ENCODE data around the gene SRD5A1. TPM values are rescaled to one million over a fixed set of nuclear protein-coding genes. Genes with fewer than 3 reads are reported as not detected.

Gene SRD5A1
- total RNA-seq, 1 donor from 2014 or later: 12.8 TPM

DNA sequence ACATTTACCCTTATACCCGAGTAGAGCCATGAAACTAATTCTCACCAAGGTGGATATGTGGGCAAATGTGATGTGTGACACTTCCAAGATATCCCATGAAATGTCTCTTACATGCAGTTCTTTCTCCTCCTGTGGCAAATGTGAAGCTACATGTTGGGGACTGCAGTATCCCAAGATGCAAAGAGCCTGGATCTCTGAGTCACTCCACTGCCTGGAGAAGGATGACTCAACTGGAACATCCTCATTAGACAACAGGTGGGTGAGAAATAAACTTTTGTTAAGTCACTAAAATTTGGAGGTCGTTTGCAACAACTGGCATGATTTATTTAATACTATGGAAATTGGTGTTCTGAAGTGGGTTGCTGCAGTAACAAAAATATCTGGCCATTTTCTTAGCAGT is 43.5 kb downstream of the SRD5A1 start:
- Mint-ChIP-seq H3K36me3 (peaks cover 9% of the 10 kb centered on the region), H3K27ac (no peak overlapping the region), H3K4me3 (no peak overlapping the region), H3K4me1 (no peaks in the 10 kb centered on the region), H3K27me3 (ENCODE audit: low read depth) (peaks cover 9% of the 10 kb centered on the region), H3K9me3 (peaks cover 27% of the 10 kb centered on the region)
- DNase-seq (ENCODE audit: low spot score in 2 of 2, unreplicated experiment in 2 of 2): no peak
- no peak for TF ChIP-seq CTCF (IDR thresholded peaks at IDR 0.05; ENCODE audit: unreplicated experiment)

GRCh38 chr5:6678385-6678784 is 45.1 kb downstream of the SRD5A1 start:
- peaks cover 2% of the 10 kb centered on the region for H3K36me3 Mint-ChIP-seq
- TF ChIP-seq CTCF (IDR thresholded peaks at IDR 0.05; ENCODE audit: unreplicated experiment): no peak
- peaks cover 19% of the 10 kb centered on the region for H3K9me3 Mint-ChIP-seq
- DNase-seq (ENCODE audit: low spot score in 2 of 2, unreplicated experiment in 2 of 2): no peak
- H3K27ac Mint-ChIP-seq: no peak overlapping the region
- peaks cover 15% of the 10 kb centered on the region for H3K27me3 Mint-ChIP-seq (ENCODE audit: low read depth)
- H3K4me1 Mint-ChIP-seq: no peaks in the 10 kb centered on the region
- H3K4me3 Mint-ChIP-seq: no peak overlapping the region

DNA sequence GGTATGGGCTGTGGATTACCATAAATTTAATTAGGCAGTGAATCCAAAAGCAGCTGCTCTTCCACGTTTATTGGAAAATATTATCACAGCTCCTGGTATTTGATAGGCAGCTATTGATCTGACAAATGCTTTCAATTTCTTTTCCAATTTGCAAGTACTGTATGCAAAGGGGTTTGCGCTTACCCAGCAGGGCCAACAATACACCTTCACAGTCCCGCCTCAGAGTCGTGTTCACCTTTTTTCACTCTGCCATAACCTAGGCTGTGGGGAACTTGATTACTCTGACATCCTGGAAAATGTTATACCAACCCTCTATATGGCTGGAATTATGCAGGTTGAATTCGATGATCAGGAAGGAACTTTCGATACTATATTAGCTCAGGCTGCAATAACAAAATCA is 47.7 kb downstream of the SRD5A1 start:
- H3K4me1 Mint-ChIP-seq: no peaks in the 10 kb centered on the region
- H3K36me3 Mint-ChIP-seq: no peaks in the 10 kb centered on the region
- no peak for DNase-seq (ENCODE audit: low spot score in 2 of 2, unreplicated experiment in 2 of 2)

DNA sequence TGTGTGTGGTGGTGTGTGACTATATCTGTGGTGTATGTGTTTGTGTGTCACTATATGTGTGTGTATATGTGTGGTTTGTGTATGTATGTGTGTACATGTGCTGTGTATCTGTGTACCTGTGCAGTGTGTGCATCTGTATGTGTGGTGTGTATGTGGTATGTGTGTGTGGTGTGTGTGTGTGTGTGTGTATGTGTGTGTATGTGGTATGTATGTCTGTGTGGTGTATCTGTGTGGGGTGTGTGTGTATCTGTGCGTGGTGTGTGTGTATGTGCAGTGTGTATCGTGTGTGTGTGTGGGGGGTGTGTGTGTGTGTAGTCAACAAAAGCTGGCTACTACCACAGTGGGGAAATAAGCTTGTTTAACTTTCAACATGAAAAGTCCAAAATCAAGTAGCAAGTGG is 48.4 kb downstream of the SRD5A1 start:
- no peak for TF ChIP-seq CTCF (IDR thresholded peaks at IDR 0.05; ENCODE audit: unreplicated experiment)
- Mint-ChIP-seq H3K27ac (no peak overlapping the region), H3K4me1 (no peaks in the 10 kb centered on the region), H3K36me3 (no peaks in the 10 kb centered on the region), H3K9me3 (peaks cover under 1% of the 10 kb centered on the region), H3K27me3 (ENCODE audit: low read depth) (peaks cover 26% of the 10 kb centered on the region), H3K4me3 (no peak overlapping the region)
- DNase-seq (ENCODE audit: low spot score in 2 of 2, unreplicated experiment in 2 of 2): no peak

More for the DNA sequence above, 47.7 kb downstream of the SRD5A1 start:
- Mint-ChIP-seq H3K9me3 (peaks cover 9% of the 10 kb centered on the region), H3K27ac (no peak overlapping the region), H3K4me3 (no peak overlapping the region), H3K27me3 (ENCODE audit: low read depth) (peaks cover 26% of the 10 kb centered on the region)
- no peak for TF ChIP-seq CTCF (IDR thresholded peaks at IDR 0.05; ENCODE audit: unreplicated experiment)

DNA sequence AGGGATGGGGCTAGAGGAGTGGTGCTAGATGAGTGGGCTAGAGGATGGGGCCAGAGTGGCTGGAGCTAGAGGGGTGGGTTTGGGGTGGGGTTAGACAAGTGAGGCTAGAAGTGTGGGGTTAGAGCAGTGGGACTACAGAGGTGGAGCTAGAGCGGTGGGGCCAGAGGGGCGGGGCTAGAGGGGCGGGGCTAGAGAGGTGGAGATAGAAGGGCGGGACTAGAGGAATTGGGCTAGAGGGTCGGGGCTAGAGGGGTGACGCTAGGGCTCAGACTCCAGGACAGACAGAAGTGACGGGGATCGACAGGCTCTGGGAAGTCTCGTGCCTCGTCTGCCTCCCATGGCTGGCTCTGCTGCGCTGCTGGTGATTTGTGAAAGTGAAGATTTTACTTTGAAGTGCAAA is 49.0 kb downstream of the SRD5A1 start:
- Mint-ChIP-seq H3K9me3 (no peaks in the 10 kb centered on the region), H3K27ac (no peak overlapping the region), H3K4me3 (no peak overlapping the region), H3K27me3 (ENCODE audit: low read depth) (peaks cover 26% of the 10 kb centered on the region), H3K4me1 (peaks cover under 1% of the 10 kb centered on the region), H3K36me3 (no peaks in the 10 kb centered on the region)
- no peak for DNase-seq (ENCODE audit: low spot score in 2 of 2, unreplicated experiment in 2 of 2)
- no peak for TF ChIP-seq CTCF (IDR thresholded peaks at IDR 0.05; ENCODE audit: unreplicated experiment)

GRCh38 chr5:6683241-6683640 is 50.0 kb downstream of the SRD5A1 start:
- peaks cover 5% of the 10 kb centered on the region for H3K4me1 Mint-ChIP-seq
- H3K27me3 Mint-ChIP-seq (ENCODE audit: low read depth): peaks cover 29% of the 10 kb centered on the region
- H3K36me3 Mint-ChIP-seq: no peaks in the 10 kb centered on the region

More at GRCh38 chr5:6683241-6683640, 50.0 kb downstream of the SRD5A1 start:
- no peaks in the 10 kb centered on the region for H3K9me3 Mint-ChIP-seq
- DNase-seq (ENCODE audit: low spot score in 2 of 2, unreplicated experiment in 2 of 2): no peak
- no peak overlapping the region for H3K4me3 Mint-ChIP-seq
- no peak overlapping the region for H3K27ac Mint-ChIP-seq
- no peak for TF ChIP-seq CTCF (IDR thresholded peaks at IDR 0.05; ENCODE audit: unreplicated experiment)
